ENCODE data around the gene CAPZB.

Gene CAPZB

DNA sequence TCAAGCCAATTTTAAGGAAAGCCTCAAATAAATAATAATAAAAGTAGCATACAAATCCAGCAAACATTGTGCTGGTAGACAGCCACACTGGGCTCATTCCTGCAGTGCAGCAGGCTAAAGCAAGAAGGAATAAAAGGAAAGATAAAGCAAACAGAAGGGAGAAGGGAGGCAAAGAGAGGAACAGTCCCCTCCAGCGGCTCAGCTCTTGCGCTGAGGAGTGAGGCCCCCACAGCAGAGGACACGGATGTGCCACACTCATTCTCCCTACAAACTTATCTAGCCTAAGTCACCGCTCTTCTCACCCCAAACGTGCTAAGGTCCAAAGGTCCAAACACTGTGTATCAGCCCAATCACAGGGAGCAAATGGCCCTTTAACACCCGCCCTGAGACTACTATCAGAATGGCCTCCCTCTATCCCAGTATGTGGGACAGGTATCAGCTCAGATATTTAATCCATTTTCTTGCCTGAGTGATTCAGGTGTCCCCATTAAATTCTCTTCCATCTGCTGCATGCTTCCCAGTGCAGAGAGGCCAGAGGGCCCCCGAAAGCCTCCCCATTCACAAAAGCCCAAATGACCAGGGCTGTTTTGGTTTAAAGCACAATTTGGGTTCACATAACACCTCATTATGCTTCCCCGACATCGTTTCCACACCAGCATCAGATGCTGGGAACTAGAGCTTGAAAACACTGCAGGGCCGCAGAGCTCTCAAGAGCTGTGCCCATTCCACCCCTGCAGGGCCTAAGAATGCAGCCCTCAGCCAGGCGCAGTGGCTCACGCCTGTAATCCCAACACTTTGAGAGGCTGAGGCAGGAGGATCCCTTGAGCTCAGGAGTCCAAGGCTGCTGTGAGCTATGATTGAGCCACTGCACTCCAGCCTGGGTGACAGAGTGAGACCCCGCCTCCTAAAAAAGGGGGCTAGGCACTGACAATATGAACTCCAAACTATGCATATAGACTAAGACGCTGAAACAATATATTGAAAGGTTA is 17.8 kb downstream of the CAPZB start:
- DNase-seq = no peak

DNA sequence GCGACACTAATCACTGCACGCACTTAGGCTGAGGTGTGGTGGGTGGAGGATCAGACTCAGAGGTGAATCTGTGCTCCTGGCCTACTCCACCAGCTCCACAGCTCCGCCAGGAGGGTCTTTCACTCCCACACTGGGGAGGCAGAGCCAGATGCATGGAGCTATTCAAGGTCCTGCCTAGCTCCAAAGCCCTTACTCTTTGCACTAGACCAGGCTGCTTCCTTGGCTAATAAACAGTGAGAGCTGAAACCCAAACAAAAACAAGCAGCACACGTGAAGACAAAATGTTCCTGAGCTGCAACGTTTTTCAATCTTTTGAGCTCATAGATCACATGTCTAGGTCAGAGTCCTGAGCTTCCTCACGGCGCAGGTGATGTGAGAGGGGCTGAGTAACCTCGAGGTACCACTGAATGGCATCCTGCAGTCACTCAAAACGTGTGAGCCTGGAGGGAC is 19.2 kb downstream of the CAPZB start:
- no peak for DNase-seq

DNA sequence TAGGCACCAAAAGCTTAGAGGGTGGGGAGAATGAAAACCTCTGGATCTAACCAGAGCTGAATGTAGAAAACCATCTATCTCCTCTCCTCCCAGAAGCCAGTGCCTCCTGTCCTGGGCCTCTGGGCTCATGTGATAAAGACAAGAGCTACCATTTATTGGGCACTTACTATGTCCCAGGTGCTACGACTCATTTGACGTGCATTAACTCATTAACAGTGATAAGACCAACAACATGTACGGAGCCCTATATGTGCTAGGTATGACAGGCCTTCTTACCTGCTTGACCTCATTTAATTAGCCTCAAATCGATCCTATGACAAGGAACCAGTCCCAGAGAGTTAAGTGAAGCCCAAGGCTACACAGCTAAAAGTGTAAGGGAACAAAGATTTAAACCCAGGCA is 19.7 kb downstream of the CAPZB start:
- DNase-seq = no peak

DNA sequence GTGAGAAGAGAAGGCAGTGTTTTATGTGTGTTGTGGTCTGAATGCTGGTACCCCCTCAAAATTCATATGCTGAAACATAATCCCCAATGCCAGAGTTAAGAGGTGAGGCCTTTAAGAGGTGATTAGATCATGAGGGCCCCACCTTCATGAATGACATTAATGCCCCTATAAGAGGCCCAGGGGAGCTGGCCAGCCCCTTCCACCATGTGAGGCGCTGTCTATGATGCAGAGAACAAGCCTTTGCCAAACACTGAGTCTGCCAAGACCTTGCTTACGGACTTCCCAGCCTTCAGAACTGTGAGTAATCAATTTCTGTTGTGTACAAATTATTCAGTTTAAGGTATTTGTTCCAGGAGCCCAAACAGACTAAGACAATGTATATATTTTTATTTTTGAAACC is 20.2 kb downstream of the CAPZB start:
- DNase-seq = no peak

DNA sequence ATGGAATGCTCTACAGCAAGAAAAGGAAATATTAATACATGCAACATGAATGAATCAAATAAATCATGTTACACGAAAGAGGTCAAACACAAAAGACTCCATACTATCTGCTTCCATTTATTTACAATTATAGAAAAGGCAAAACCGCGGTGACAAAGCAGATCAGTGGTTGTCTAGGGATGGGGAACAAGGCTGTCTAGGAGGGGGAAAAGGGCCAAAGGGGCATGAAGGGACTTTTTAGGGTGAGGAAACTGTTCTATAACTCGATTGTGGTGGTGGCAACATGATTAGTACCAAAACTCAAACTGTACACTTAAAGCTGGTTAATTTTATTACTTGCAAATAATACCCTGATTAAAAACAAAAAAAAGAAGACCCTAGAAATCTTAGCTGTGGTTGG is 20.6 kb downstream of the CAPZB start:
- DNase-seq = no peak

DNA sequence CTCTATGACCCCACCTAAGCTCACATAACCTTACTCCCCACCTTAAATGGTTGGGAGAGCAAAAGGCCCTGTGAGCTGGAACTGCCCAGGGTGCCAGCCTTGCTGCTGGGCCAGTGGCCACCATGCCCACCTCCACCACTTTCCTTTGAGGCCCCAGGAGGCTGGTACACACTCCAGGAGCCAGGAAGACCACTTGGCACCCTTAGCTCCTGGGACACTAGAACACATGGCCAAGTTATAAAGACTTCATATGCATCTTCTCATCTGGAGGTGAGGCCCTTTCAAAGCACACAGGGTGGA is 21.9 kb downstream of the CAPZB start:
- no peak for DNase-seq

DNA sequence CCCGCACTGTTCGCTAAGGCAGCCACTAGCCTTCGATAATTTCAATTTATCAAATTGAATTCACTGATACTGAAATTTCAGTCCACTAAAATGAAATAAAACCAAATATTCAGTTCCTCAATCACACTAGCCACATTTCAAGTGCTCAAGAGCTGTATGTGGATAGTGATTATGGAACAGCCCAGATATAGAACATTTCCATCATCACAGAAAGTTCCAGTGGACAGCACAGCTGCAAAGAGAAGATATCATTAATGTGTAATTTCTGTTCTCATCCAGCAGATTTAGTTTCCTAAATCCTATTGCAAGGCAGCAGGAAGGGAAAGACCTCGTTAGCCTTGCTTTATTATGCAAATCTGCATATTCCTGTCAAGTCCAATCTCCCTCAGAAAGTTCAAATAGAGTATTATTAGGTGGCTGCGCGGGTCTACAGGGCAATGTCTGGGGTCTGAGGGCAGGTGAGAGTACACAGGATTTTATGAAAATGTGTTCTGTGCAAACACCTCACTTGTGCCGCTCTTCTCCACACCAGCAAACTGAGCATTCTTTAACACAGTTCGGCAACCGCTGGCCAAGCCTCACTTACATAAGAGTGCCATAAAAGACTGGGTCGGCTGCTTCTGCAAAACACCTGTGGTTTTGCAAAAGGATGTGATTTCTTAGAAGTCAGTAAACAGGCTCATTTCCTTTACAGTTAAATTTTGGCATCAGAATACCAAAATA is 22.4 kb downstream of the CAPZB start:
- no peak for DNase-seq

DNA sequence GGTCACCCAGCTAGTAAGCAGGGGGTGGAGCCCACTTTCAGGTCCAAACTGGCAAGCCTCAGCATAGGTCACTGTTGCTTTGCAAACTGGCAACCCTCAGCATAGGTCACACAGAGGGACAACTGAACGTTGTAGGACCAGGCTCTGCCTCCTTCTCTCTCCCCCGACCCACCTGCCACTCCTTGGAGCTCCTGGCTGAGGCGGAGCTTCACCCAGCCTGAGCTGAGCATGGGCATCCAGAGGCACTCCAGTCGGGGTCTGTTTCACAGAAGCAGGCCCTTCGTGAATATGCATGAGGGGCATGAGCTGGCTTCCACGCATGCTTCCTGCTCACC is 24.2 kb downstream of the CAPZB start:
- DNase-seq = no peak

DNA sequence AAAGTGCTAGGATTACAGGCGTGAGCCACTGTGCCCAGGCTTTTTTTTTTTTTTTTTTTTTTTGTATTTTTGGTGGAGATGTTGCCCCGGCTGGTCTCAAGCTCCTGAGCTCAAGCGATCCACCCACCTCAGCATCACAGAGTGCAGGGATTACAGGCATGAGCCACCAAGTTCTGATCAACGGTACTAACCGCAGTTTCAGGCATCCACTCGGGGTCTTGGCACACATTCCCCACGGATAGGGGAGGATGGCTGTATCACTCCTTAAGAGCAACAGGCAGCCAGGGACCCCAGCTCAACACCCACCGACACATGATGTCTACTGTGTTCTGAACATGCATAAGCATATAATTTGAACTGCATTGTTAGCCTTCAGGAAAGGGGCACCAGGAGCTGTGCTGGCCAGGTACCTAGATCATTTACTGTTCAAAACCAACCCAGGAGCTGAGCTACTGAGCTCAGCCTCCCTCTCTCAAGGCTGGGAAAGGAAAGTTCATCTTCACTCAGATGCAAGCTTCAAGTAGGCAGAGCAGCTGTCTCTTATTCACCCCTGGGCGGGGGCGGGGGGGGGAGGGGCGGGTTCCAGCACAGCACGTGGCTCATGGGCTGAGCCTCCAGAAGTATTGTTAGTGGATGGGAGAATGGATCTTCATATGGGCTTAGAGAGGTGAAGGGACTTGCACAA is 24.7 kb downstream of the CAPZB start:
- no peak for DNase-seq

DNA sequence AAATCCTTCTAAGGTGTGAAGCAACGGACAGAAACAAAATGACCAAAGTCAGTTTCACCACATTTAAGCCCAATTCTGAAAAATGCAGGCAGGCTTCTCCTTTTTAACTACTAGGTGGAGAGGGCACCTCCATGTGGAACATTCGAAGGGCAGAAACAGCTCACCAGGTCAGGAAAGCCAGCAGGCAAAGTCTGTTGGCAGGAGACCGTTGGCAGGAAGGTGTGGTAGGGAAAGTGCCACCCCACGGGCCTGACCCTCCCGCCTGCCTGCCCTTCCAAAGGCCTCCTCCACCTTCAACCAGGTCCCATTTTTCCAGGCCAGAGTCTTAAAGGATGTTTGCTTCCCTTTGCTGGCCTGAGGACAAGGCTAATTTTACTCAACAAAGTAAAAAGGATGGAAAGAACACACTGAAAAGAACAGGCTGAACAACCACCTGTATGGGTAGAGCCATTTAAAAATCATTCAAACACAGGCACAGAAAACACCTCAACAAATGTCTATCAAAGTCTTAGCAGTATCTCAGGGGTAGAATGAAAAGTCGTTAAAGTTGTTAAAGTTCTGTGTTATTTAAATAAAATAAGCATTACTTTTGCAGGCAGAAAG is 26.4 kb downstream of the CAPZB start:
- no peak for DNase-seq

DNA sequence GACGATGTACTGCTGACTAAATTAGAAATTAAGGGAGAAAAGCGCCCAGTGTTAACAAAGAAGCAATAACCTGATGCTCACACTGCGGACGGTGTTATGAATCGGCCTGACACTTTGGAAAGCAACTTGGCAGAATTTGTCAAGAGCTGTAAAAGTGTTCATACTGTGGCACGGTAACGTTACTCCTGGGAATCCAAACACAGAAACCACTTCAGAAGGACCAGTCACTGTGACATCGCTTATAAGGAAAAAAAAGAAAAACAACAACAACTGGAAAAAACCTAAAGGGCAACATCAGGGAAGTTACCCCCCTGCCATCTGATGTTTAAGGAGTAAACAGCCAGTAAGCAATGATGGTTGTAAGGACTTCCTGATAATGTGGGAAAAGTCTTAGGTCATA is 27.7 kb downstream of the CAPZB start:
- no peak for DNase-seq

DNA sequence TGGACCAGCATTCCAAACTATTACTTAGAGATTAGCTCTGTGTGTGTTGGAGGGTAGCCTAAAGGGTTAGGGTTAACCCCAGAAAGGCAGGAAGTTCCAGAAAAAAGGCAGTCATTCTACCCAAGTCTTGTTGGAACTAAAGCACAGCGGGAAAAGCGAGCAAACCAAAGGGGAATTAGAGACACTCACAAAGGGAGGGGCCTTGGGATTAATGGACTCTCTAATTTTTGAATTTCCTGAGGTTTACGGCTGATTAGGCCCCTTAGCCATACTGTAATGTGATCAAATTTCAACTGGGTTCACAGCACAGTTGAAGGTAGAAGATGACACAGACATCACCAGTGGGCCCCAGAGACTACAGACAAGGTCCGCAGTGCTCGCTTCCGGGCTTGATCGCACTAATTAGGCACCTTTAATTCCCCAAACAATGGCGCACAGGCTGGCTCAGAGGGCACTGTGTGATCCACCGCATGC is 28.3 kb downstream of the CAPZB start:
- no peak for DNase-seq

DNA sequence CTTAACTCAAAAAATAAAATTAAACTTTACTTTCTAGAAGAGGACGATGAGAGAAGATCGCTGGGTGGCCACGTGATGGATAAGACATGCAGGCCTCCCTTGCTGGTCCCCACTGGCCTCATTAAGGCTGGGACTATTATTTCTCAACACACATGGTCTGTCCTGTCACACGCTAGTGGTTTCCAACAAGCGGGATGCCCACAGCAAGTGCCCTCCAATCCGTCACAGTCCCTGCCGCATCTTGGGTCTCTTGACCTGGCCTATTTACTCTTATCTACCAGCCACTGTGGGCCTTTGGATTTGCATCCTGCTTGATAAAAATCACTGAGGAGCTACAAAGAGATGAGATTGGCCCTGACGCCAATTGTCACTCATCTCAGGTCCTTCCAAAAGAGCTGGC is 30.0 kb downstream of the CAPZB start:
- DNase-seq = no peak

DNA sequence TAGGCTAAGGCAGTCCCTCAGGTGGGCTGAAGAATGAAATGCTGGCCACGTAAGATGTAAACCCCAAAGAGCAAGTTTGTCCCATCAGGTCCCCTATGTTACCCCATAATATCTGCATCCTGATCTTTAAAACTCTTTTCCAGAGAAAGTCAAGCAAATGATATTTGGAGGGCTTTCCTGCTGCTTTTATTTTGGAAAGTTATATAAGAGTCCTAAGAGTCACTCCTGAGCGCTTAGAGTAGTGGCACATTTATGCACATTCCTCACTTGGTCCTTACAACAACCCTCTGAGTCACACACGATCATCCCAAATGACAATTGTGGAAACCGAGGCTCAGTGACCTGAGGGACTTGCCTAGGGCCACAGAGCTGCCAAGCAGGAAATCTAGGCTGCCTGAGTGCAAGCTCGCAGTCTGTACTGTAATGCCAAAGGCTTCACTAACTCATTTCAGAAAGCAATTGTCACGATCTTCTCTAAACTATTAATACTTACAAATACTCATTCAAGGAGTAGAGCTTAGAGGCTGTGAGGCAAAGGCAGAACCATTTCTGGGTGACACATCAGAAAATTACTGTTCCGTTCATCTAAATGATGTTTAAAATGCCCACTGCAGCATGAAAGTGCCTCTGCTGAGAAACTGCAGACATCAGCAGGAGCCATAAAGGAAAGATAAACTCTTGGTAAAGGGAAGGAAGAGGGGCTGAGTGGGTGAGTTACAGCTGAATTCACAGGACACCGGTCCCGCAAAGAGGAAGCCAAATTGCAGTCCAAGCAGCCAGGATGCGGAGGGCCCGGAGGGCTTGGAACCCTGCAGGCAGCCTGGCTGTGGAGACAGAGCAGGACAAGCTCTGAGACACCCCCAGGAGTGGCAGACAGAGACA is 30.8 kb downstream of the CAPZB start:
- DNase-seq = no peak

DNA sequence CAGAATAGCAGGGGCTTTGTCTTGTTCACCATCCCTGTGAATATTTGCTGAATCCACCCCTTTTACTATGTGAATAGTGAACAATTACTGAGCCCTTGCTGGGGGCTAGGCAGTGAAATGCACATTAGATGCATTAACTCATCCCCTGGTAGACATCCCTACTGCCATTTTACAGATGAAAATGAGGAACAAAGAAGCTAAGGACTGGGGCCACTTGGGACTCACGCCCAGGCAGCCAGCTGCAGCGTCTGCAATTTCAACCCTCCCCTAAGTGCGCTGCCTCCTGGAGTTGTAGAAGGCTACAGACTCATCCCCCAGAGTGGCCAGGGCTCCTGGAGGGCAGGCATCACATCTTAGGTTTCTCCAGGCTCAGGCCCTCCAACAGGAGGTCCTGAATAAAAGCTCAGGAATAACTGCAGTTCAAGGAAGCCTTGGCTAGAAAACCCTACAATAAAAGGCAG is 31.6 kb downstream of the CAPZB start:
- no peak for DNase-seq

DNA sequence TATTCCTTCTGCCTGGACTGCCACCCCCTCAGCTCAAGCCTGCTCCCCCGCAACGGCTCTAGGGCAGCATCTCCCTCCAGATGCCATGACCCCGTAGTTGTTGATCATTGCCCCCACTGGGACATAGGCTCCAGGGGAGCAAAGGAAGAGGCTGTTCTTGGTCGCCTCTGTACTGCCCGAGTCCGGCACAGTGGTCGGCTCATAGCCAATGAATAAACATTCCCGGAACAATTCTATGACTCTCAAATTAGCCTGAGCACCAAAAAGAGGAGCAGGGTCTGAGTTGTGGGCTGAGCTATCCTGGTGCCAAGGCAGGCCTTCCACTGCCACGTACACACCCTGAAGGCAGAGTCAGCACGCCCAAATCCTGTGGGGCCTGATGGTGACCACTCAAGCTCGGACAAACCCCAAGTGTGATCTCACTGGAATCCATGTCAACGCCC is 33.1 kb downstream of the CAPZB start:
- no peak for DNase-seq

DNA sequence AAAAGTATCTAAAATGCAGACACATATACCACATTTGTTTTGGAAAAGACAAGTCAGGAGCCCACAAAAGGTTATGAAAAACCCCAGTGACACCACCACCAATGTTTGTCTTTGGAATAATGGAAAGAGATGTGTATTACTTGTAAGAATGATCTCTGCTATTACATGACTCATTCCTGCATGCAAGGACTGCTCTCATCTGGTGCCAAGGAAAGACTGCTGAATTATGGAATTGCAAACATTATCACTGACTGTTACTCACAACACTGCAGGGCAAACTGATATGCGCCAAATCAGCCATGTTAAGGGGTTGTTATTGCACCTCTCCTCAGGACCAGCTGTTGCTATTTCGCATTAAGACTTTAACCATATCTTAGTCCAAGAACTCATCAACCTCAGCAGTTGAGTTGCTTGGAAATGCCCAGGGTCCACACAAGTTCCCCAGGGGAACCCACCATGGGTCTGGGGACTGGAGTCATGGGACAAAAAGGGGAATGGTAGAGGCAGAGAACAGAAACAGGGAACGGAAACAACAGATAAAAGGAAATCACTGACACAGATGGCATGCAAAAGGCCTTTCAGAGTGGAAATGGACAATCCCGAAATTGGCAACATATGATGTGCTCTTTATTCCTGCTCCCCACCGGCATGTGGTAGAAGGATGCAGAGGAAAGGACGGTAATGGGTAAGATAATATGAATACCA is 34.4 kb downstream of the CAPZB start:
- no peak for DNase-seq

DNA sequence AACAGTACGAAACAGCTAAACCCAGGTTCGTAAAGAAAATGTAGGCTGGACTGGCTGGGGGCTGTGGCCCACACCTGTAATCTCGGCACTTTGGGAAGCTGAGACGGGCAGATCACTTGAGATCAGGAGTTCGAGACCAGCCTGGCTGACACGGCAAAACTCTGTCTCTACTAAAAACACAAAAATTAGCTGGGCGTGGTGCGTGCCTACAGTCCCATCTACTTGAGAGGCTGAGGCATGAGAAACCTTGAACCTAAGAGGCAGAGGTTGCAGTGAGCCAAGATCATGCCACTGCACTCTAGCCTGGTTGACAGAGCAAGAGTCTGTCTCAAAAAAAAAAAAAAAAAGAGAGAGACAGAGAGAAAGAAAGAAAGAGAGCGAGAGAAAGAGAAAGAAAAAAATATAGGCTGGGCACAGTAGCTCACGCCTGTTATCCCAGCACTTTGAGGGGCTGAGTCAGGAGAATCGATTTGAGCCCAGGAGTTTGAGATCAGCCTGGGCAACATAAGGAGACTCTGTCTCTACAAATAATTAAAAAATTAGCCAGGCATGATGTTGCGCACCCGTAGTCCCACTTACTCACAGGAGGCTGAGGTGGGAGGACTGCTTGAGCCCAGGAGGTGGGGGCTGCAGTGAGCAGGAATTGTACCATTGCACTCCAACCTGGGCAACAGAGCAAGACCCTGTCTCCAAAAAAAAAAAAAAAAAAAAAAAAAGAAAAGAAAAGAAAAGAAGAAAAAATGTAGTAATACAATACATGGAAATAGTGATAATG is 35.7 kb downstream of the CAPZB start:
- no peak for DNase-seq

DNA sequence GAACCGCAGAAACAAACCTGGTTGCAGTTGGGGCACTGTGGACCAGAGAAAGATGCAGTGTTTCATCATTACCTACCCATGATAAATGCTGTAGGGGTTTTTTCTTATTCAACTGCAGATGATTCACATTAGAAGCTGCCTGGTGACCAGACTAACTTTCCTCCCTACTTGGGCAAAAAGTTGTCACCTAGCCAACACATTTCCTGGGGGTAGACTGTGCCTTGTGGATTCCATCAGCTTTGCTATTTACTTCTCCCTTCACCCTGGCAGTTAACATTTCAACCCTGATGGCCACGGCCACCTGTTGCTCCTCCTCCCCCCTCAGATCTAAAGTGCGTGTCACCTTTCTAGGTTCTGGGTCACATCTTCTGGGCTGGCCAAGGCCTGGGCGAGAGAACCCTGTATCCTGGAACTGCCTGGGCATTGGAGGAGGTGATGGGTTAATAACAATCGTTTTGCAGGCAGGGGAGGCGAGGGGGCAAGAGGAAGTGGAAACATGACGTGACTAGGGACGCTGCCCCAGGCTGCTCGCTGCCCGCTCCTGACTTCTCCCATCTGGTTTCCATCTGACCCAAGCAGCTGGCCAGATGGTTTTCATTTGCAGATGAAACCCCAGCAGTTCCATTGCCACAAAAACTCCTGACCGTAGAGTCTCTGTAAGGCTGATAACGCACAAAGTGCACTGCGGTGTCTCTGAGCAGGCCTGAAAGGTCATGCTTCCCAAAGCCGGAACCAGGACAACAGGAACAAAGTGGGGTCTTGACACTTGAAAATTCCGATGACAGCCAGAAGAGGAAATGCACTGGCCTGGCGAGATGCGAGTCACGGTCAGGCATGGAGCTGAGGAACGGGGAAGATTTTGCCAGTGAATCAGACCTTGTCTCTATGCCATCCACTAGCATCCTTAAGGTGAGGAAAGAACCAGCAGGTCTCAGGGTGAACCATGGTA is 36.6 kb downstream of the CAPZB start:
- DNase-seq = no peak
